AG20443 (cell line): ENCODE measurements around the gene EYA2.

Experiments used
- DNase-seq: peaks from one replicate; pipeline ENCODE4 v3.0.0; 2012; ENCODE audit warnings: low spot score, mixed read lengths

The EYA2 gene

DNA sequence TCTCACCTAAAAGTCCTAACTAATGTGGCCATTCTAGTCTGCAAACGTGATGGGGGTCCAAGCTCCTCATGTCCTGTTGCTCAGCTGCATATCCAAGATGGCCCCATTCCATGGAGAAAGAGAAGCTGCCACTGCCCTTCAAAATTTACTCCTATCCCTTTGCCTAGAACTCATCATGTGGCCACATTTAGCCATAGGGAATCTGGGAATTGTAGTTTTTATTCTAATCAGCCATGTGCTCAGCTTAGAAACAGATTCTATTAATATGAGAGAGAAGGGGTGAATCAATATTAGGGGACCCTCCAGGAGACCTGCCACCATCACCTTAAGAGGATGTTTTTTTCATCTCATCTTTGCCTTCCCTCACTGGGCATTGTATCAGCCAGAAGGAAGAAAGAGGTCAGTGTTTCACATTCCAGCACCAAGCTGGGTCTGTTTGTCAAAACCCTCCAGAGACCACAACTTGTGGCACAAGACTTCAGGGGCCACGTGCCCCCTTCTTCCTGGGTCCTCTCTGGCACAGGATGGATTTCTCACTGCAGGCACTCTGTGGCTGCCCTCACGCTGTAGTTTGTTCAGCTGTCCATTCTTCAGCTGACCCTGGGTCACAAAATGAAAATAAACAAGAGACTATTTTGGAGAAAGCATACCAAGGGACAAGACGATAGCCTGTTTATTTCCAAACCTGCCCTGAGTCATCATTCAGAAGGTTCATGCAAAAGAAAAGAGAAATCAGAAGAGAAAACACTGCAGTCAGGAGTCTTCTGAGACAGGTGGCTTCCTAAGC is 172.0 kb downstream of the EYA2 start:
- DNase-seq = no peak

DNA sequence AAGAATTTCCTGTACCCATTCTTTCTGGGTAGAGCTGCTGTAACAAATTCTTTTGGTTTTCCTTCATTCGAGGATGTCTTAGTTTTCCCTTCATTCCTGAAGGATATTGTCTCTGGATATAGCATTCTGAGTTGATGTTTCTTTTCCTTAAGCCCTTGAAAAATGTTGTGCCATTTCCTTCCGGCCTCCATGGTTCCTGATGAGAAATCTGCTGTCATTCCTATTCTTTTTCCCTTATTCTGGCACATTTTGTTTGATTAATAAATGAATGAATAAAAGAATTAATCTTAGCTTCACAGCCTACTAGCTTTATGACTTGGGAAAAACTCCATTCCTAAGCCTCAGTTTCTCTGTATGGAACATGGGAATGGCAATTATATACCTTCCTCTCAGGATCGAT is 173.1 kb downstream of the EYA2 start:
- DNase-seq = no peak

DNA sequence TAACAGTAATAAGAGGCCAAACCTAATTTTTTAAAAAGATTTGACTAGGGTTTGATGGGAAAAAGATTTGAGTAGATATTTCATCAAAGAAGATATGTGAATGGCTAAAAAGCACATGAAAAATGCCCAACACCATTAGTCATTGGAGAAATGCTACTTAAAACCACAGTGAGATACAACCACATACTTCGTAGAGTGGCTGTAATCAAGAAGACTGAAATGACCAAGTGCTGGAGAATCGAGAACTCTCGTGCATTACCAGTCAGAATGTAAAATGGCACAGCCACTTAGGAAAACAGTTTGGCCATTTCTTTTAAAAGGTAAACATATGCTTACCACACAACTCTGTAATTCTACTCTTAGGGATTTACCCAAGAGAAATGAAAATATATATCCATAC is 175.5 kb downstream of the EYA2 start:
- no peak for DNase-seq

DNA sequence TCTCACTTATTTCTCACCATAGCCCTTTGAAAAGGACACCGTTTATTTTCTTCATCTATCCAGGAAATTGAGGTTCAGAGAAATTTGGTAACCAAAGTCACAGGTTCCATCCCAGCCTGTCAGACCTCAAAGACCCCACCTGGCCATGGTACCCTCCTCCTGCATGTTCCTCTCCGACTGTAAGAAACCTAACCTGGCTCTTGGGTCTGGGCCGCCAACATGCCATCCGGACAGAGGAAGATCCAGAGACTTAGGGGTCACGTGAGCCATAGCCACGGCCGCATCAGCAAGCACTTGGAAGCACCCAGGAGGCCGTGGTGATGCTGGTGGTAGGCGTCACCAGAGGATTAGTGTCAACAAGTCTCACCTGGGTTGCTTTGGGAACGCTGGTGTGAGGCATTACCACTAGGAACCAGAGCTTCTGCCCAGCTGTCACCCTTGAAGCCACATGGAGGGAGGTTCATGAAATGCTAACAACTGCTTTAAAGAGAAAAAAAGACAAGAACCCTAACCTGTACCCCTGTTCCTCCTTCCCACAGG is 177.1 kb downstream of the EYA2 start:
- DNase-seq = no peak

DNA sequence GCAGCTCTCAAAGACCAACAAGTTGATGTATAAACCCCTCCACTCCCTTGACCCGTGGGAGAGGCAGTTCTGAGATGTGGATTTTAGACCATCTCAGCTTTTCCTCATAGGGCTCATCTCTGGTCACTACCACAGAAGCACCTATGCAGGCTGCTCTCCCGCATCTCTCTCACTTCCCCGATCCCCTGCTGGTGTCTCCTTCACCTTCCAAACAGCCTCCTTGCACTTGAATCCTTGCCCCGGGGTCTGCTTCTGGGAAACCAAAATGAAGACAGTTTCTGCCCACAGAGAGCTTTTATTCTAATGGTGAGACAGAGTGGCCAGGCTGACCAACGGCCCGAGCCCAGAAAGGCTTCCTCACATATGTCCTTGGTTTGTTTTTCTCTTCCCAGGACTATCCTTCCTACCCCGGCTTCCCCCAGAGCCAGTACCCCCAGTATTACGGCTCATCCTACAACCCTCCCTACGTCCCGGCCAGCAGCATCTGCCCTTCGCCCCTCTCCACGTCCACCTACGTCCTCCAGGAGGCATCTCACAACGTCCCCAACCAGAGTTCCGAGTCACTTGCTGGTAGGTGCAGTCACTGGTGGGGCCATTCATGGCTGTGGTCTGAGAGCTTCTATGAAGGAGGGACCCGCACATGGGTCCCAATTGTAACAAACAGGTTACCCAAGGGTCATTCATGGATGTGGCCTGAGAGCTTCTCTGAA is 179.3 kb downstream of the EYA2 start:
- no peak for DNase-seq

DNA sequence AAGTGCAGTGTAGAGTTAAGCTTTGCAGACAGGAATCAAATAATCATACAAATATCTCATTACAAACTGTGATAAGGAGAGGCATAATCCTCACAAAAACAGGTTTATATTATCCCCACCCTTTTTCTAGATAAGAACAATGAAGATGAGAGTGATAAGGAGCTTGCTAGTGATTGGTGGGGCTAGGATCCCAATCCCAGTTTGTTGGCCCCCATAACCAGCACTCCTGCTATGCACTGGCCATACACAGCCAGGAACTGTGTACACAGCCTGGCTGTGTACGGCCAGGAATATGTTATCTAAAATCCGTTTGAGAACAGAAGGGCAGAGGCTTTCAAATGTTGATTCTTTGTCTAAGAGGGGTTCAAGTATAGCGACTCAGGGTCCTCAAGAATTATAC is 180.6 kb downstream of the EYA2 start:
- no peak for DNase-seq

DNA sequence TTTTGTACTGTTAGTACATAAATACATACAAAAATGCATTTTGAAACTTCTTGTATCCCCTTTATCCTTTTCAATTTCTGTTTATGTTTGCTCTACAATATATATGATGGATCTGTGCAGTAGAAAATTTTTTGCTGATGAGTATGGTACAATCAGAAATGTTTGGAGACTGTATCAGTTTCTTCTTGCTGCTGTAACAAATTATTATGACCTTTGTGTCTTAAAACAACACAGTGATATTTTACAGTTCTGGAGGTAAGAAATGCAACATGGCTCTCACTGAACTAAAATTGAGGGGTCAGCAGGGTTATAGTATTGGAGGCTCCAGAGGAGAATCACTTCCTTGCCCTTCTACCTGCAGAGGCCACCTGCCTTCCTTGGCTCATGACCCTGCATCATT is 184.4 kb downstream of the EYA2 start:
- no peak for DNase-seq

DNA sequence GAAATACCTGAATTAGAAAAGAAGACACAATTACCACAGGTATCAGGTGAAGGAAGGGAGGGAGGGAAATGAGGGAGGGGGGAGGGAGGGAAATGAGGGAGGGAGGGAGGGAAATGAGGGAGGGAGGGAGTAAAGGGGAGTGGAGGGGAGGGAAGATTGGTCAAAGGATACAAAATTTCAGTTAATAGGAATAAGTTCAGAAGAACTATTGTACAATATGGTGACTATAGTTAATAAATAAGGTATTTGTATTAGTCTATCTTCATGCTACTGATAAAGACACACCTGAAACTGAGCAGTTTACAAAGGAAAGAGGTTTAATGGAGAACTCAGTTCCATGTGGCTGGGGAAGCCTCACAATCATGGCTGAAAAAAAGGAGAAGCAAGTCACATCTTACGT is 185.7 kb downstream of the EYA2 start:
- no peak for DNase-seq

DNA sequence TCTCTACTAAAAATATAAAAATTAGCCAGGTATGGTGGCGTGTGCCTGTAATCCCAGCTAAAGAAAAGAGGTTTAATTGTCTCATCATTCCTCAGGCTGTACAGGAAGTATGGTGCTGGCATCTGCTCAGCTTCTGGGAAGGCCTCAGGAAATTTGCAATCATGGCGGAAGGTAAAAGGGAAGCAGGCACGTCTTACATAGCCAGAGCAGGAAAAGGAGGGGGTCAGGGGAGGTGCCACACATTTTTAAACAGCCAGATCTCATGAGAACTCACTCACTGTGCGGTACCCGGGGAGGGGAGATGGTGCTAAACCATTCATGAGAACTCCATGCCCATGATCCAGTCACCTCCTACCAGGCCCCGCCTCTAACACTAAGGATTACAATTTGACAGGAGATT is 191.7 kb downstream of the EYA2 start:
- DNase-seq = no peak

DNA sequence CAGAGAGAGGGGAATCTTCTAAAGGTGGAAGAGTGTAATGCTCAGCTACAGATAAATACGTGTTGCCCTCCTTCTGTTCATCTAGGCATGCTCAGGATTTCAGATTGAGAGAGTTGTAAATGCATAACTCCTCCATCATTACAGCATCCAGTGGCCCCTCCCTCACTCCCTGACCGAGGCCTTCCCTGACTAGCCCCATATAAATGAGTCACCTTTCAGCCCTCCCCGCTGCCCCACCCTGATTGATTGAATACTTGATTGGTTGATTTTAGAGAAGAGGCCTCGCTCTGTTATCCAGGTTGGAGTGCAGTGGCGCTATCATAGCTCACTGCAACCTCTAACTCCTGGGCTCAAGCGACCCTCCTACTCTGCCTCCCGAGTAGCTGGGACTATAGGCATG is 193.7 kb downstream of the EYA2 start:
- no peak for DNase-seq

DNA sequence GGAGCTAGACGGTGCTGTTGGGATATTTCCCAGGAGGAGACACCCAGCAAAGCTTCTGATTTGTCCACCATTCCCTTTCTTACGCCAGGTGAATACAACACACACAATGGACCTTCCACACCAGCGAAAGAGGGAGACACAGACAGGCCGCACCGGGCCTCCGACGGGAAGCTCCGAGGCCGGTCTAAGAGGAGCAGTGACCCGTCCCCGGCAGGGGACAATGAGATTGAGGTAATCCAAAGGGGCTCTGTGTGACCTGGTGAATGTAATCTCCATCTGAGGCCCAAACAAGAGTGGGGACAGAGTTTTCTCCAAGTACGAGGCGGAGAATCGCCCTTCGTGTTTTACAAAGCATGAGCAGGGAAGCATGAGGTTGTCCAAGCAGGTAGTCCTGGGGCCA is 194.5 kb downstream of the EYA2 start:
- DNase-seq = no peak

DNA sequence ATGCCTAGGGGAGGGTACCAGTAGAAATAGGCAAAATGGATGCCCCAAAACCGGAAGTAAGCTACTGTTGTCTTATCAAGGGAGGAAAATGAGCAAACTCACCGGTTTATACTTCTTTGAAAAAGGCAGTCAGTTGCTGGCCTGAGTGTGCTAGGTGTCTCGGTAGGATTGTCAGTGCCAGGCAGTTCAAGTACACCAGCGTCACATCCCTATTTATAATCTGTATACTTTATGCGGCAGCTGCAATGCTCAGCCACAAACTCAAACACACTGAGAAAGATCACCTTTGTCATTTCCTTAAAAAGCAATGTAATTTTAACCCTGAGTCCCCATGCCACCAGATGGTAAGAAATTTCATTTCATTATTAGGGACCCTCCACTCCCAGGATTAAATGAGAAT is 196.2 kb downstream of the EYA2 start:
- DNase-seq = no peak

DNA sequence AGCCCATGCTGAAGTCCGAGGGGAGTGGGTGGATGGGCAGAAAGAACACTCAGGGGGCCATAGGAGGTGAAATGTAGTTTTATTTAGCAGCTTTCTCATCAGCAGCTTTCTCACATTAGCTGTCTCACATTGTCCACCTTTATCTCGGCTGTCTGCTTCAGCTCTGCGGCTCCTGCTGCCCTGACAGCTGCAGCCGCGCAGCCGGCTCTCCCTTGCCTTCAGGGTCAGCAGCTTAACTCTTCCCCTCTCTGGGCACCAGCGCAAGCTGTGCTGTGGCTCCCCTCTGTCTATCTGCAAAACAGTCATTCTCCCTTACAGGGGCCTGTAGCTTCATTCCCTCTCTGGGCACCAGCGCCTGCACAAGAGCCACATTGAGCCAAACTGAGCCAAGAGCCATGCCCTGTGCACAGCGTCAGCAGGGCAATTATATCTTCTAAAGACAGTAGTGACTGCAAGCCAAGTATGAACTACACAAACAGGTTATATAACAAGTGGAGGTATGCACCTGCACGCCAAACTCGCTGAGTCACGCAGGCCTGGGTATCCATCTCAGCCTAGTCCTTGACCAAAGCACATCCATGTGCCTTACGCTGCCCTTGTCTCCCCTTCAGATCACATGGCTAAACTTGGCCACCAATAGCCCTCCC is 198.8 kb downstream of the EYA2 start:
- no peak for DNase-seq

DNA sequence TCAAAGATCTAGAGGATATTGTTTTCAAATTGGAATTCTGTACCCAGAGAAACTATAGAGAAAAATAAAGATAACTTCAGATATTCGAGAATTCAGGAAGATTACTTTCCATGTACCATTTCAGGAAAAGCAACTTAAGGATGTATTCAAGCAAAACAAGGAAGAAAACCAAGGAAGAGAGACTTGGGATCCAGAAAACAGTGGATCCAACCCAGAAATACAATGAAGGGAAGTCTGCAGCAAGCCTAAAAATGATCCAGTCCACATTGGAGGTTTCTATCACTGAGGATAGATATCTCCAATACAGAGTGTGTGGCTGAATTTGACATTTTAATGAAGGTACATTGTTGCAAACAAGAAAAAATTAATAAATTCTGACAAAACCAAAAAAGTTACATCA is 201.0 kb downstream of the EYA2 start:
- no peak for DNase-seq

DNA sequence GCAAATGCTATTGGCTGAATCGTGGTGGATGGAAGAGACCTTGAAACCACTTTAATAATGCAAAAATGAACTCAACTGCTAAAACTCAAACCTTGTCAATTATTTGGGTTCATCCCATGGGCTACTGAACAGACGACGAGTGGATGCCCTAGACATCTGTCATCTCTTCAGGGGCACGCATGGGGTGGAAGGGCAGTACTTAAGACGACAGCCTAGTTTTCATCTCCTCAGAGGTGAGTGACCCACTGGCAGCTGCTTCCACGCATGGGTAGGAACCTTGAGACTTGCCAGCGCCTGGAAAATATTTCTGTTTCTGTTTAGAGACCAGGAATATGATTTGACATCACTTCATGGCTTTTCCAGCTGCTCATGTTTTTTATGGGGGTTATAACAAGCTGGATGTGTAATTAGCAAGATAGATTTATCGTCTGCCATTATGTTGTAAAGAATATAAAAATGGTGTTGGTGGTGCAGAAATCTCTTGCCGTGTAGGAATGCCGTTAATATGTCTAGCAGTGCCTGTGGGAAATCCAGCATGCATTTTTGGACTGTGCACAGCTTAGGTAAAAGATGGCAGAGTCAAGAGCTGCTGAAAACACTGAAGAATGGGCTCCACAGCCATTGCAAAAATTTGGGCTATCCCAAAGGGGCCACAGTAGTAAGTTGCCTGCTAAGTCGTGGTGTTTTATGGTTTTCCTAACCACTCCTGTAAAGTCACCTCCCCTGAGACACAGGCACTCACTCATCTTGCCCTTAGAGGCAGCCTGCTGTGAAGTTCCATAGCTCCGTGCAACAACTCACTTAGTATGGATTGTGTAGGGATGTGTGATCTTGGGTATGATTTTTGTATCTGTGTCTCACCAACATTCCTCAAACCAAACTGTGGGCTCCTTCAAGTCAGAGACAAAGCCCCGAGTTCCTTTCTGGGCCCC is 203.3 kb downstream of the EYA2 start:
- DNase-seq = no peak

DNA sequence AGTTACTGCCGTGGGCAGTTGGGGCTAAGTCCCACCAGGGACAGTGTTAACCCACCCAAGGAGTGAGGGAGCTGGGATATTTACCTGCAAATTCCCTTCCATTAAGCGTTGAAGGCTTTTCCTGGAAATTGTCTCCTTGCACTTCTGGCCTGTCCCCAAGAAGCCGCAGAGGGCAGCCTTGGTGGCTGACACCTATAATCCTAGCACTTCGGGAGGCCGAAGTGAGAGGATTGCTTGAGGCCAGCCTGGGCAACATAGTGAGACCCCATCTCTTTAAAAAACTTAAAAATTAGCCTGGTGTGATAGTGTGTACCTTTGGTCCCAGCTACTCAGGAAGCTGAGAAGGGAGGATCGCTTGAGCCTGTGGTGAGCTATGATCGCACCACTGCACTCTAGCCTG is 204.4 kb downstream of the EYA2 start:
- no peak for DNase-seq

DNA sequence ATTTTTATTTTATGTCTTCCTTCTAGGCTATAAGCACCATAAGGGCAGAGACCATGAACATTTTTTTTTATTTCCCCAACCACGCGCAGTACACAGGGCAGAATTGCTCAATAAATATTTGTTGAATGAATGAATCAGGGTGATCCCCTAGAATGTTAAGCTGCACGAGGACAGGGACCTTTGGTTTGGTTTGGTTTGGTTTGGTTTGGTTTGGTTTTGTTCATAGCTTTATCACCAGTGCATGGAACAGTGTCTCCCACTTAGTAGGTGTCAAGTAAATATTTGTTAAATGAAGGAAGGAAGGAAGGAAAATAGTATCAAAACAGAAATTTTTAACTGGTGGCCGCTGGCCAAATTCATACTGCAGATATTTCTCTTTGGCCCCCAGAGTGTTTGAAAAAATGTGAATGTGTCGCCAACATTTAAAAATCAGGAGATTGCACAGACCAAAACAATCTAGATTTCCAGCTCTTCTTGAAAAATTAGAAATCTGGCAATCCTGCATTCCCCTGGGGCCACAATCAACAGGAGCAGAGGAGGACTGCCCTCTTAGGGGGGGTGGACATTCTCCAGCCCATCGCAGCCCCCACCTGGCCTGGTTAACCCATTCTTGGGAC is 205.3 kb downstream of the EYA2 start:
- peak; percentile 51 for DNase-seq

DNA sequence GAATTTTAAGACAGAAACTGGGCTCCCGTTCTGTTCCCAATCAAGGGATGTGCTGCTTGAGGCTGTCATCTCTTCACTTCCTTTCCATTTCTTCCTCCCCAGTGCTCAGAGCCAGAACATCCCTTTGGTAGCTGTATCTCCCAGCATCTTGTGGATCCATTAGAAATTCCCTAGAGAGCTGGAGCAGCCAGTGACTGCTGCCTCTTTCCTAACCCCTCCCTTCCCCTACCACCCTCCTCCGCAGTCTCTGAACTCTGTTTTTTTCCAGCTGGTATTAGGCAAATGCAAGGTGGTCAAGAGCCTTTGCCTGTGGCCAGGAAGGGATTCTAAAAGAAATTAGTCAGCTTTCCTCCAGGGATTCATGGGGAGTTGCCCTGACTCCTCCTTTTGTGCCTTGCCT is 208.0 kb downstream of the EYA2 start:
- DNase-seq = no peak

DNA sequence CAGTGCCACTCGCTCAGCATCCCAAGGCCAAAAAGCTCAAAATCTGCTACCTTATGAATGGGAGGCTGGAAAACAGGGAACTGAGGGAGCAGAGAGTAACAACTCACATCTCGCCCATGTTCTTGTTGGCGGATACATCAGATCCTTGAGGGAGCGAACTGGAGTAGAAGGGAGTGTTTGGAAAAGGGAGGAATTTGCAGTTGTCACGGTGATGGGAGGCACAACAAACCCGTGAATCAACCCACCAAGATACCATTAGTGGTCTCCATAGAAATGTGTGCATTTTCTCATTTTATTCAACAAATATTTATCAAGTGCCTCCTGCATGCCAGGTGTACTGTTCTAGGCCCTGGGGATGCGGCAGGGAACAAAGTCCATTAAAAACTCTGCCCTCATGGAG is 212.1 kb downstream of the EYA2 start:
- DNase-seq = no peak

DNA sequence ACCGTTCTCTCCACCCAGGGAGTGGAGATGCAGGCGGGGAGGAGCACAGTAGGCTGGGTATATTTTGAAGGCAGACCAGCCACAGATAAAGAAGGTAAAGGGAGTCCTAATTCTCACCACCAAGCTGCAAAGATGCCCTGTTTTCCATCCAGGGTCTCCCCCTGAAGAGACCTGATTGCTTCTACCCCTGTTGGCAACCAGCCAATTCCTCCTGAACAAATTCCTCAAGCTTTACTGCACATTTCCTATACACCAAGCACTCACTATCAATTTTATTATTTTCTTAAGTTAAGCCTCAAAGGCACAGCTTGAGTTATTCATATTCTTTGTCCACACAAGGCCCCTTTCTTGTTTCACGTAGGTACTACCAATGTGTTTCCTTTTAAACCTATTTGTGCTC is 214.4 kb downstream of the EYA2 start:
- no peak for DNase-seq

DNA sequence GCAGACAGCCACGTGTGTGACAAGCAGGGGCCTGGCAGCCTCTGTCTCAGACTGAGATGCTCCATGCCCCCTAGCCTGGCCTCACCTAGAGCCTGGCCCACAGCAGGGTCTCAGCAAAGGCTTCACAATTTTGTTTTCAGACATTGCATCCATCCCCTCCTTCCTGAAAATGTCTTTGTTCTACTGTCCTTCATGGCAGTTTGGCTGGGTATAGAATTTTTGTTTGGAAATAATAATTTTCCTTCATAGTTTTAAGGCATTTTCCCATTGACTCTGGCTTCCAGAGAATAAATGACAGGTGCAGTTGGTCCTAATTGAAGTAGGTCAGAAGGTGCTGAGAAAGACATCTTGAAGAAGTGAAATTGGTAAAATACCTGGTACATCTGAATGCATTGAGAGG is 216.2 kb downstream of the EYA2 start:
- DNase-seq = no peak

DNA sequence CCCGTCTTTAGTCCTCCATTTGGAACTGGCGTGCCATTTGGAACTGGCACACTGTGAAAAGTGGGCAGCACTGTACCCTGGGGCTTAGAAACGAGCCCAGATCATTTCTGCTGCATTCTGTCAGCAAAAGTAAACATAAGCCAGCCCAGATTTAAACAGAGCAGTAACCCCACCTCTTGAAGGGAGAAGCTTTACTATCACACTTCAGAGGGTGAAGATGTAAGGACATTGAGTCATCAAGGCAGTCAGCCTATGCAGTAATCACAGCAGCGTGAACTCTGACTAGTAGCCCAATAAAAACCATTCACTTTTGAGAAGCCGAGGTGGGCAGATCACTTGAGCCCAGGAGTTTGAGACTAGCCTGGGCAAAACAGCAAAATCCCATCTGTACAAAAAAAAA is 216.9 kb downstream of the EYA2 start:
- DNase-seq = no peak
